Endothelial cell of umbilical vein (primary cell): ENCODE data around the gene FCER2. TPM values are rescaled to one million over a fixed set of nuclear protein-coding genes. Genes with fewer than 3 reads are reported as not detected.
"Not testable (repeated sequence)": the region's sequence is repeated elsewhere in the genome, so short reads cannot be mapped to it uniquely, and the experiment has no call there.

Experiments used
- BruUV-seq: library from RNA; stranded (reverse); fragments of 400-500 nt; replicated peaks from 2 replicates; lab custom pipeline; 2021; lab: Mats Ljungman, UMichigan
- CTCF ChIA-PET: fragments of 300-600, 350-600 bp; sonication (Branson Sonifier 250); formaldehyde crosslinking; loops from one replicate; lab custom pipeline; 2021; ENCODE audit warnings: antibody characterized with exemption, inconsistent platforms; lab: Charles Lee
- POLR2A ChIA-PET: fragments of 300-600, 350-600 bp; sonication (Branson Sonifier 250); formaldehyde crosslinking; loops from one replicate; lab custom pipeline; 2021; ENCODE audit warnings: antibody characterized with exemption, inconsistent platforms; lab: Charles Lee
- DNase-seq: peaks from one replicate; pipeline ENCODE4 v3.0.0-alpha.2; 2011; ENCODE audit warnings: low read depth, low spot score
- FAIRE-seq: peaks from 2 replicates; lab custom pipeline; 2011; peaks lifted over from hg19 to GRCh38; lab: Jason Lieb, UNC
- H2AFZ ChIP-seq: 2 replicates; pipeline ENCODE4 v1.6.0; 2012; ENCODE audit warnings: low read depth, low read length, control low read depth, inconsistent platforms
- H3K27ac ChIP-seq: 2 replicates; pipeline ENCODE4 v1.5.1; 2011; ENCODE audit warnings: low read depth, mild to moderate bottlenecking, control low read depth, low read length, moderate library complexity; ENCODE audit not compliant: insufficient read depth
- H3K27me3 ChIP-seq, 2 experiments: 2 replicates each; pipeline versions ENCODE4 v1.6.0 to v1.6.1; 2011; ENCODE audit warnings: low read length in 2 of 2, mixed read lengths in 1 of 2; ENCODE audit not compliant: control insufficient read depth in 2 of 2, insufficient read depth in 2 of 2
- H3K36me3 ChIP-seq, 2 experiments: 2 replicates in 1 of 2; 3 replicates in 1 of 2; pipeline ENCODE4 v1.5.1; 2011; ENCODE audit warnings: low read length in 2 of 2, mild to moderate bottlenecking in 1 of 2, moderate library complexity in 1 of 2; ENCODE audit not compliant: control insufficient read depth in 2 of 2, insufficient read depth in 2 of 2; ENCODE audit errors: extremely low read depth in 1 of 2
- H3K4me1 ChIP-seq: 3 replicates; pipeline ENCODE4 v1.5.1; 2011; ENCODE audit warnings: mild to moderate bottlenecking, low read length; ENCODE audit not compliant: control insufficient read depth, insufficient read depth; ENCODE audit errors: extremely low read depth
- H3K4me2 ChIP-seq: 2 replicates; pipeline ENCODE4 v1.6.1; 2011; ENCODE audit warnings: low read length, control low read depth, mixed read lengths; ENCODE audit not compliant: insufficient read depth
- H3K4me3 ChIP-seq, 3 experiments: fragments of 200-600 bp in 1 of 3; sonication (generic), shearing (Covaris generic) in 1 of 3; replicated peaks in 1 of 3; 2 replicates each; pipeline ENCODE4 v1.5.1; 2011 to 2016; ENCODE audit warnings: control low read depth in 3 of 3, low read length in 3 of 3, mild to moderate bottlenecking in 2 of 3, inconsistent platforms in 1 of 3, low read depth in 1 of 3, moderate library complexity in 1 of 3; ENCODE audit not compliant: insufficient read depth in 1 of 3
- H3K79me2 ChIP-seq: 2 replicates; pipeline ENCODE4 v1.6.0; 2012; ENCODE audit warnings: low read length, inconsistent platforms; ENCODE audit not compliant: control insufficient read depth, insufficient read depth
- H3K9ac ChIP-seq: replicated peaks from 2 replicates; pipeline ENCODE3; 2011; ENCODE audit warnings: low read length, control low read depth; ENCODE audit not compliant: insufficient read depth; ENCODE audit errors: extremely low read depth
- H3K9me1 ChIP-seq: replicated peaks from 3 replicates; pipeline ENCODE4 v1.6.0; 2011; ENCODE audit warnings: mild to moderate bottlenecking, low read length; ENCODE audit not compliant: control insufficient read depth, insufficient read depth; ENCODE audit errors: extremely low read depth
- H3K9me3 ChIP-seq: replicated peaks from 2 replicates; pipeline ENCODE4 v1.5.1; 2012; ENCODE audit warnings: low read length, inconsistent platforms; ENCODE audit not compliant: control insufficient read depth, insufficient read depth
- H4K20me1 ChIP-seq: replicated peaks from 2 replicates; pipeline ENCODE3; 2011; ENCODE audit warnings: mild to moderate bottlenecking, low read length; ENCODE audit not compliant: control insufficient read depth, insufficient read depth; ENCODE audit errors: extremely low read depth
- CTCF ChIP-seq, 2 donors: IDR thresholded peaks; 1 replicate in 1 of 2; 2 replicates in 1 of 2; pipeline ENCODE4 v1.5.1; 2011; ENCODE audit warnings: low read length in 2 of 2, mild to moderate bottlenecking in 2 of 2, moderate library complexity in 2 of 2, control low read depth in 1 of 2, inconsistent platforms in 1 of 2, low read depth in 1 of 2; ENCODE audit not compliant: insufficient read depth in 1 of 2; ENCODE audit errors: extremely low read depth in 1 of 2
- EZH2 ChIP-seq: IDR thresholded peaks from 2 replicates; pipeline ENCODE4 v1.6.1; 2012; ENCODE audit warnings: borderline replicate concordance, low read depth, mild to moderate bottlenecking, moderate library complexity, low read length, inconsistent platforms; ENCODE audit not compliant: severe bottlenecking
- FOS ChIP-seq: IDR thresholded peaks from 2 replicates; pipeline ENCODE4 v1.6.1; 2011; ENCODE audit warnings: mild to moderate bottlenecking, low read length, moderate library complexity, borderline replicate concordance; ENCODE audit not compliant: insufficient read depth
- GATA2 ChIP-seq: IDR thresholded peaks from 2 replicates; pipeline ENCODE4 v1.7.0; 2011; ENCODE audit warnings: low read depth, mild to moderate bottlenecking, moderate library complexity, mixed read lengths, low read length; ENCODE audit not compliant: insufficient read length, insufficient read depth
- JUN ChIP-seq: IDR thresholded peaks from 2 replicates; pipeline ENCODE4 v1.6.1; 2011; ENCODE audit warnings: borderline replicate concordance, low read depth; ENCODE audit not compliant: insufficient read length, insufficient read depth
- MYC ChIP-seq: IDR thresholded peaks from one replicate; pipeline ENCODE4 v1.6.1; 2011; ENCODE audit warnings: mild to moderate bottlenecking, low read depth, low read length
- POLR2A ChIP-seq: IDR thresholded peaks from 2 replicates; pipeline ENCODE4 v1.6.1; 2012; ENCODE audit warnings: low read depth, mild to moderate bottlenecking, control low read depth, low read length
- POLR2AphosphoS5 ChIP-seq: IDR thresholded peaks from 2 replicates; pipeline ENCODE4 v1.6.1; 2012; ENCODE audit warnings: low read depth, mild to moderate bottlenecking, control low read depth, low read length, moderate library complexity; ENCODE audit not compliant: insufficient read depth
- dilution Hi-C: fragments of 300-500 bp; cut with MboI; formaldehyde crosslinking; loops from one replicate; pipeline ENCODE4 v1.15.0; 2019; ENCODE audit warnings: low sequenced_read_pairs; ENCODE audit not compliant: extremely low pct_ligation_motif_present
- intact Hi-C: fragments of 100-400 bp; cut with micrococcal nuclease; formaldehyde crosslinking; loops from one replicate; pipeline ENCODE4 v1.10.0; 2022
- polyA plus RNA-seq, 4 experiments: library from polyadenylated mRNA; depleted of rRNA in 3 of 4; stranded (reverse) in 3 of 4; unstranded in 1 of 4; fragments of >200 nt; gene quantifications; 2 replicates each; pipeline versions ENCODE4 v1.2.1 to v1.2.3, GENCODE V29; 2011 to 2012; ENCODE audit warnings: missing spikeins in 1 of 4
- total RNA-seq: library from RNA; stranded (reverse); gene quantifications from 2 replicates; pipeline ENCODE4 v1.2.3, GENCODE V29; 2021
- TF ChIP-seq, protein P1 (sequence below): IDR thresholded peaks from 2 replicates; pipeline ENCODE4 v1.6.1; 2011; ENCODE audit not compliant: insufficient read depth, insufficient read length

The FCER2 gene
- total and polyA plus RNA-seq, 2 donors (not counting 3 experiments of a cell fraction or from before 2014, with no cell fraction given): not detected

DNA sequence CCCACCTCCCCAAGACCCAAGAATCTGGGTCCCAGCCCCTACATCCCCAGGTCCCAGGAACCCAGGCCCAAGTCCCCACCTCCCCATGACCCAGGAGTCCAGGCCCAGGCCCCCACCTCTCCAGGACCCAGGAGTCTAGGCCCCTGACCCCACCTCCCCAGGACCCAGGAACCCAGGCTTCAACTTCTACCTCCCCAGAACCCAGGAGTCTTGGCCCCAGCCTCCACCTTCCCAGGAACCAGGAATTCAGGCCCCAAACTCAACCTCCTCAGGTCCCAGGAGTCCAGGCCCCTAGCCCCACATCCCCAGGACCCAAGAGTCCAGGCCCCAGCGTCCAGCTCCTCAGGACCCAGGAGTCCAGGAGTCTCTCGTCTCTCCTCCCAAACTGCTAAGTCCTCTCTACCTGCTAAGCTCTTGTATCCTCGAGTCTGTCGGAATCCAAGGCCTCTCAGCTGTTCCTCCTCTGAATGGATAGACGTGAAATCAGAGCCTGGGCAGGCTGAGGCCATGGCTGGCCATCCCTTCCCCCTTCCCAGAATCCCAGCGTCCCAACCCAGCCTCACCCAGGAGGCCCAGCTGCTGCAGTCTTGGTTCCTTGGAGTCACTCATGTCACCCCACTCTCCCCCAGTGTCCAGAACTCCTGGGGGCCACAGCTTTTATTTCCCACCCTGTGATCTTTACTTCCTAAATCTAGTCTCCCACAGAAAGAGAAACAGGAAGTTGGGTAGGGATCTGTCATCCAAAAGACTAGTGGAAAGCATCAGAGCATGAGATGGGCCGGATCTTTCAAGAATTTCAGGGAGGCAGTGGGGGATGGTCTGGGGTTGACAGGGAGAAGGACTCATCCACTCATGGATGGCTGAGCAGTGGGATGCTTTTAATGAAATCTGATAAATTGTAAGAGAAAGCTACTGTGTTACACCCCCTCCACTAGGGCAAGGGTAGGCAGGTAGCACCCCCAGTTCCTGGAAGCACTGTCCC lies 45.3 kb upstream of the FCER2 start, which contains the start of gene CD209:
Gene CD209 (minus strand): TSS at position 632 of the 982 bp plus-strand sequence. CDS start 23 bp downstream, at position 609.
- Histone ChIP-seq H3K27ac (no peak within 1 kb of the TSS), H3K9ac (no peak within 1 kb of the TSS), H3K4me2 (no peak within 1 kb of the TSS), H3K4me1 (no peaks in the 10 kb centered on the region), H3K9me1 (no peaks in the 10 kb centered on the region), H3K36me3 (no peaks in the 10 kb centered on the region), H4K20me1 (no peaks in the 10 kb centered on the region), H3K9me3 (no peaks in the 10 kb centered on the region), H2AFZ (no peak within 1 kb of the TSS), H3K27me3 (peaks cover 0 to 2% of the 10 kb centered on the region in 2 experiments), H3K4me3 (no peak within 1 kb of the TSS), H3K79me2 (no peaks in the 10 kb centered on the region)
- FAIRE-seq (no peak), DNase-seq (no peak)
- POLR2A ChIA-PET: no interaction called here
- no TSS peak for BruUV-seq
- CTCF ChIA-PET: interaction anchor here (1.3 to 1.6 kb wide), 2 partner anchors 8 to 52 kb away, joined by 3 to 12 read pairs; no protein-coding TSS in a partner anchor
- TF ChIP-seq POLR2A: no peak
- no peak for TF ChIP-seq CTCF (IDR thresholded peaks at IDR 0.05; ENCODE audit: extremely low read depth in 1 of 2, insufficient read depth in 1 of 2, low read depth in 1 of 2, low read length in 2 of 2)
- TF ChIP-seq, protein P1, sequence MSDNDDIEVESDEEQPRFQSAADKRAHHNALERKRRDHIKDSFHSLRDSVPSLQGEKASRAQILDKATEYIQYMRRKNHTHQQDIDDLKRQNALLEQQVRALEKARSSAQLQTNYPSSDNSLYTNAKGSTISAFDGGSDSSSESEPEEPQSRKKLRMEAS: no peak
- no peak for TF ChIP-seq FOS
- no peak for TF ChIP-seq EZH2
- no peak for TF ChIP-seq MYC
- no peak for TF ChIP-seq POLR2AphosphoS5
- TF ChIP-seq GATA2: no peak
- TF ChIP-seq JUN: no peak
- dilution Hi-C loops (no loop called here), intact Hi-C loops (no loop called here)

DNA sequence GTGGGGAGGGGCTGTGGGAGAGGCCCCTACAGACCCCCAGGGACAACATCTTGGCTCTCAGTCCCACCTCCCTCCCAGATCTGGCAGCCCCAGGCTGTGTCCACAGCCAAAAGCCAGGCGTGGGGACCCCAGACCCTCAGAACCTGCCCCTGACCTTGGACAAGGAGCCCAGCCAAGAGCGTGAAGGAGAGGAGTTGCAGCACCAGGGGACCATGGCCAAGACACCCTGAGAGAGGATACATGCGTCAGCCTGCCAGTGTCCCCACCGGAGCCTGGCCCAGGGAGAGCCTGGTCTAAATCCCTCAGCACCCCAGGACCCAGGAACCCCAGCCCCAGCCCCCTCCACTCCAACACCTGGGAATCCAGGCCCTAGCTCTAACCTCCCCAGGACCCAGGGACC lies 44.4 kb upstream of the FCER2 start:
- H3K79me2 ChIP-seq, dilution Hi-C loops, intact Hi-C loops: not testable (repeated sequence)

More for the DNA sequence above, 44.4 kb upstream of the FCER2 start:
- H3K9me3 ChIP-seq, H2AFZ ChIP-seq, H3K4me2 ChIP-seq, H3K9ac ChIP-seq, FAIRE-seq, H3K9me1 ChIP-seq, POLR2A ChIA-PET, H4K20me1 ChIP-seq, H3K4me3 ChIP-seq, DNase-seq, H3K36me3 ChIP-seq, BruUV-seq, H3K4me1 ChIP-seq, H3K27ac ChIP-seq, H3K27me3 ChIP-seq: not testable (repeated sequence)
- CTCF ChIA-PET: interaction anchor here (1.4 to 2.0 kb wide), 2 partner anchors 10 to 178 kb away, joined by 4 to 5 read pairs; no protein-coding TSS in a partner anchor
